A673 (cell line): ENCODE results near the gene CCSER1.

Source experiments
- EZH2 ChIP-seq: fragments of 200-600 bp; sonication (generic); IDR thresholded peaks from 2 replicates; pipeline ENCODE4 v1.6.1; 2017; ENCODE audit warnings: borderline replicate concordance, low read depth, mild to moderate bottlenecking, mixed read lengths, antibody characterized with exemption, low read length; ENCODE audit not compliant: poor library complexity, severe bottlenecking
- TF ChIP-seq, protein P1 (sequence below): fragments of 300-800, 200-600 bp; sonication (generic); conservative IDR thresholded peaks from 2 replicates; pipeline ENCODE4 v1.5.1; 2017; ENCODE audit warnings: low read depth, mild to moderate bottlenecking, antibody characterized with exemption, low read length, moderate library complexity, mixed read lengths

GRCh38 chr4:90769251-90769650, 642.1 kb downstream of the CCSER1 start:
- TF ChIP-seq, protein P1, sequence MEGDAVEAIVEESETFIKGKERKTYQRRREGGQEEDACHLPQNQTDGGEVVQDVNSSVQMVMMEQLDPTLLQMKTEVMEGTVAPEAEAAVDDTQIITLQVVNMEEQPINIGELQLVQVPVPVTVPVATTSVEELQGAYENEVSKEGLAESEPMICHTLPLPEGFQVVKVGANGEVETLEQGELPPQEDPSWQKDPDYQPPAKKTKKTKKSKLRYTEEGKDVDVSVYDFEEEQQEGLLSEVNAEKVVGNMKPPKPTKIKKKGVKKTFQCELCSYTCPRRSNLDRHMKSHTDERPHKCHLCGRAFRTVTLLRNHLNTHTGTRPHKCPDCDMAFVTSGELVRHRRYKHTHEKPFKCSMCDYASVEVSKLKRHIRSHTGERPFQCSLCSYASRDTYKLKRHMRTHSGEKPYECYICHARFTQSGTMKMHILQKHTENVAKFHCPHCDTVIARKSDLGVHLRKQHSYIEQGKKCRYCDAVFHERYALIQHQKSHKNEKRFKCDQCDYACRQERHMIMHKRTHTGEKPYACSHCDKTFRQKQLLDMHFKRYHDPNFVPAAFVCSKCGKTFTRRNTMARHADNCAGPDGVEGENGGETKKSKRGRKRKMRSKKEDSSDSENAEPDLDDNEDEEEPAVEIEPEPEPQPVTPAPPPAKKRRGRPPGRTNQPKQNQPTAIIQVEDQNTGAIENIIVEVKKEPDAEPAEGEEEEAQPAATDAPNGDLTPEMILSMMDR = no peak
- TF ChIP-seq EZH2 = no peak
